Fibroblast of skin of abdomen (primary cell): ENCODE data around the gene CAST.

Experiments used
- DNase-seq: peaks from one replicate; pipeline ENCODE4 v3.0.0-alpha.2; 2013

CAST gene

GRCh38 chr5:96675882-96676281 is 13.7 kb downstream of the CAST start:
- no peak for DNase-seq

GRCh38 chr5:96677496-96677895 is 15.3 kb downstream of the CAST start:
- DNase-seq = no peak

GRCh38 chr5:96679293-96679692 is 17.1 kb downstream of the CAST start:
- DNase-seq = no peak

DNA sequence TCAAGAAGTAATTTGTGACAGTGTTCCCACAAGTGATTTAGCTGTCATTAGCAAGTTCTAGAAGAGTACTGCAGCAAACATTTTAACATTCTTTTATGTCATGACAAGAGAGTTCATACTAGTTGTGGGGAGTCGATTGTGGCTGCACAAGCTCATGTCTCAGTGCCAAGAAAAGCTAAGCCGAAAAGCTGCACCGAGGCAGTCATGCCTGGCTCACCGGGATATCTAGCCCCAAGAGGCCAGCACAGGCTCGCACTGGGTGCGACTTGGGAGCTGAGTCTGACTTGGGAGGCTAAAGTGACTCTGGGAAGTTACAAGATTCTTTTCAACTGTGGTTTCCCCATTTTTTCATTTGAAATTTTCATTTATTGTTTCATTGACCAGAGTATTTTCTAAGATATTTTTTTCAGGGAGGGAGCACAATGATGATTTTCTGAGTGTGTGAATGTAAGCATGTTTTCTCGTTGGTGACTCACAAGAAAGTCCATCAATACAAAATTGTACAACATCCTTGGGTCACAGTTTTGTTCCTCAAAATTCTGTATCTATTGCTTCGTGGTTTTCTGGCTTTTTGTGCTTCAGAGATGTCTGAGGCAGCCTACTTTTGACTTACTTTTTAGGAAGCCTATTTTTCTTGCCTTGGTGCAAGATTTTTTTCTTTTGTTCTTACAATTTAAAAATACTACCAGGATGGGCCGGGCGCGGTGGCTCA is 18.7 kb downstream of the CAST start:
- no peak for DNase-seq

DNA sequence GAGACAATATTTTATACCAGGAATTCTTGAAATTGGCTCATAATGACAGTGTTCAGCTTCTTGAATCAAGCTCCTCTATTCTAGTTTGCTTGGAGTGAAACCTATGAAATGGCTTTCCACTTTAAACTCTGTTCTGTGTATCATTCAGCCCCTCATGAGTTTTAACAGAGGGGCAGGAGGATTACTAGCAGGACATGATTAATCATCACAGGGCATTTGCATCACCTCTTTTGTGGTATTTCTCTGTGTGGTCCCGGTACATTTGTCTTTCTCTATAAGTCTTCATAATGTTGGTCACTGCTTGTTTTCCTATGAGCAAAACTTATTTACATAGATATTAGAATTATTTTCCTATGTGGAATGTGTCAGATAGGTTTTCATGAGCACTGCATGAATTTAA is 21.2 kb downstream of the CAST start:
- DNase-seq = no peak

GRCh38 chr5:96683810-96684209 is 21.6 kb downstream of the CAST start:
- no peak for DNase-seq

DNA sequence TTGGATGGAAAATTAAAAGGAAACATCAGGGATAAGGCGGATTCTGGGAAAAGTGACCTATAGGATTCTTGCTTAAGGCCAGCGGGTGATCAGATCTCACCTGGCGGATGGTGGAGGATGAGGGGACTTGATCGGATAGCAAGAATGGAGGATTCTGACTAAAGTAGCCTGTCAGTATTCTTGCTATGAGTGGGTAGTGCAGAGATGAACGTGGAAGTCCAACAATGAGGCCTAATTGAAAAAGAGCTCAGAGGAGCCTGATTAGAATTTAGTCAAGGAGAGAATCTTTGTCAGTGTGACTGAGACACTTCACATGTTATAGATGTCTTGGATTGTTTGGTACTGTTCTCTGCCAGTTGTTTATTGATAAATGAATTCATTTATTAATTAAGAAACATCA is 24.9 kb downstream of the CAST start:
- DNase-seq = no peak

DNA sequence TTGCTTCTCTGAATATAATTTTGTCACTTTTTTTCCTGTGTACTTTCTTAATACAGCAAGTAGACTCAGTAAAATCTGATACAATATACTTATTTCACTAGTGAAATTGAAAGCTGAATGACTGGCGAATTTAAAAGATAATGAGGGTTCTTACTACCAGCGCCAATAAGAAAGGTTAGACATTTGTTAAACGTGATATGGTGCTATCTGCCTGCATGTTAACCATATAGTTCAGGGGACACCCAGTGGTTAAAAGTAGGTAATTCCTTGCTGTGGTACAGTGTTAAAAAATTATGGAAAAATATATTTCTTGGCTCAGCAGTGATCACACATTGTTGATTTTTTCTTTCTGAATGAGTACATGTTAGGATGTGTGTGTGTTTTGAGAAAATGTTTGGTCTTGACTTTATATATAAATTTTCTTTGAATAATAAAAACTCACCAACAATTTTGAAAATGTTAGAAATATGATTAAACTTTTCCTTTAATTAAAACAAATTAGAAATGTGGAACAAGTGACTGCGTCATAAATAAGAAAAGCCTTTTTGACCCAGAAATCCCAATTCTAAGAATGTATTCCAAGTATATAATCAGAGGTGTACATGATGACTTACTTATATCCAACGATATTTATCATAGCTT is 25.8 kb downstream of the CAST start:
- DNase-seq = peak; percentile 64

- DNase-seq = no peak
Measured at GRCh38 chr5:96690861-96691260, 28.7 kb downstream of the CAST start.

GRCh38 chr5:96691503-96692303 is 29.5 kb downstream of the CAST start:
- DNase-seq = peak; percentile 45

DNA sequence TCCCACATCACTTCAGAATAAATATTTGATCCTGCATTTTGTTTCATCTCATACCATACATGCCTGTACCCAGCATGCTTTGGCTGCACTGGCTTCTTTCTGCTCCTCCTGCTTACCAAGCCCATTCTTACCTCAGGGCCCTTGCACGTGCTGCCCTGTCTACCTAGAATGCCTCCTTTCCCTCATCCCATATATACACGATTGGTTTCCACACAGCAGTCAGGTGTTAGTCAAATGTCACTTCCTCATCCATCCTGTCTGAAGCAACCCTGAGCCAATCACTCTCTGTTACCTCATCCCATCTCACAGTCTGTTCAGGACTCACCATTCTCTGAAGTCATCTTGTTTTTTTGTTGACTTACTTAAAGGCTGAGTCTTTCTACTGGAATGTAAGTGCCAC is 30.3 kb downstream of the CAST start:
- peak; percentile 22 for DNase-seq

DNA sequence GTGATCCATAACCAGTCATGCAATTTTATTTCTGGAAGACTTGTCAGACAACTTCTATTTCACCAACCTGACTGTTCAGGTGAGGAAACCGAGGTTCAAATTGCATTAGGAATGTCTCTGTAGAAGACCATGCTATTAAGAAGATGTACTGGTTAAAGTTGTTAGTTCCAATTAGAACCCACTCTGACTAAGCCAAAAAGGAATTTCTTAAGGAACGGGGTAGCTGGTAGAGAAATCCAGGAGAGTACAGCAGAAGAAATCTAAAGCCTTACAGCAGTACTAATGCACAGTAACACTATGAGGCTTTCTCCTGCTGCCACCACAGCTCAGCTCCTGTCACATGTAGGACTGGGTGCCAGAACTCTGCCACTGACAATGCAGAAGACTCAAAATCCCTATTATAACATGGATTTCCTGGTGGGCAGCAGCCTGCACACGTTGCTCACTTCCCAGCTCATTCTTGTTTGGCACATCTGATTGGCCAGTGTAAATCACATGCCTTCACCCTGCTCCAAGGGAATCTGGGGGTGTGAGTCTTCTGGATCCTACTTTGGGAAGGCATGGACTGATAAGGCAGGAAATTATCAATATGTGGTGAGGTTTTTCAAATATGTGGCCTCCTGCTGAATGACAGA is 37.1 kb downstream of the CAST start:
- peak; percentile 33 for DNase-seq

GRCh38 chr5:96702503-96703383 is 40.6 kb downstream of the CAST start:
- peak; percentile 96 for DNase-seq

DNA sequence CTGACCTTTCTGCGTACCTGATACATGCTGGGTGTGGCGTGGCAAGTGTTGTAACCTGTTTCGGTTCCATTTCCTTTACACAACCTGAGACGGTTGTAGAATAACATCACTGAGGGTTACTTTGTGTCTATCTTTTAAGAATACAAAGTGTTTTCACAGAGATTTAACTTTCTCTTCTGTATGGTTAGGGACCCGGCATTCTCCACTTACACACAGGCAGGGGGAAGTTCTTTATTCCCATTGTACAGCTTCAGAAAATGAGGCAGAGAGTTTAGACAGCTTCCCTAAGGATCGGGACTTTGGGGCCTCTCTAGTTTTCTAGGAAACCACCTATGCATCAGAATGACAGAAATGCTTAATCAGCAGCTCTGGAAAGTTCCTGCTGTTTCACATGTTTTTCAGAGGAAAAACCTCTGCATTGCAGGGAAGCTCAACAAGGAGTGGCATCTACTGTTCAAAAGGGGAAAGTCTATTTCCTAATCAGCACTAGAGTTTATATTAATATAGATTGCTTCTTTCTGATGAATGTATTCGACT is 41.3 kb downstream of the CAST start:
- no peak for DNase-seq

DNA sequence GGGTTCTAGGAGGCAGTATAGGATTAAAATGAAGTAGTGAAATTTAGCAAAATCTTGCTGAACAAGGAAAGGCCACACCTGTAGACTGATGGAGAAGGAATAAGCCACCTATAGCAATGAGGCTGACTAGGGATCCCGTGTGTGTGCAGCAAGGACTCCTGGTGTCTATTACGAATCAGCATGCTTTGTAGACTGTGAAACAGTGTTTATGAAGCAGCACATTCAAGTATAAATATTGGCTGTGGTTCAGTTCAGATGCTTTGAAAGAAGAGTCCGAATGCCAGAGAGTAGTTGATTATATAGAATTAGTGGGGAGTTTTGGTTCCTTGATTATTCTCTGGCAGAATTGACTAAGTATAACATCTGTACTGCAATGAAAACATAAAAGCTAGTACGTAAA is 41.8 kb downstream of the CAST start:
- DNase-seq = no peak

DNA sequence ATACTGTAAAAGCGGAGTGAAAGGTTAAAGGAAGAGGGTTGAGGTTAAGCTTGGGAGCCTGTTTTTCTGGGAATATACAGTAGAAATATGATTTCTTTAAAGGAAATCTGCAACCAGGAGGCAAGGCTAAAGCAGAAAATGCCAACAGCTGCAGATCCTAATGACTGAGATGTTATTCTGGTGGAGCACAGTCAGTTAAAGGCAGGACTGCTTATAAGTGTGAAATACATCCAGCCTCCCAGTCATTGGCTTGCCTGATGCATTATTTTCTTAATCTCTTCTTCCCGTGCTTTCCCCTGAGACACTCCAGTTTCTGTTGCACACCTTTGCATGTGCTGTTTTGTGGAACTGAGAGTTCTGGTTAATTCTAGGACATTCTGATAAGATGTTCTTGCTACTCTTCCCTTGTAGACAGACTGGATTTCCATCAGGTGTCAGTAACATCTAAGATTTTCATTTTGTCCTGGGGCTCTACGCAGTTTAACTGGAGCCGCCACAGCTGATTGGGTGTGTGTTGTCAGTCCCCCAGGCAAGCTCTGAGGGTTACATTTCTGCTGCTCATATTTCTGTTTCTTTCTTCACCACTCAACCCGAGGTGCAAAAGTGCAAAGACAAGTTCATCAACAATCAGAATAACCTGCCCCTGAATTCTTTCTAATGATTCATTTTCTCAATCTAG is 44.4 kb downstream of the CAST start:
- no peak for DNase-seq

- no peak for DNase-seq
Measured at GRCh38 chr5:96708600-96708999, 46.4 kb downstream of the CAST start.

GRCh38 chr5:96709152-96709821 is 47.1 kb downstream of the CAST start:
- peak; percentile 75 for DNase-seq

DNA sequence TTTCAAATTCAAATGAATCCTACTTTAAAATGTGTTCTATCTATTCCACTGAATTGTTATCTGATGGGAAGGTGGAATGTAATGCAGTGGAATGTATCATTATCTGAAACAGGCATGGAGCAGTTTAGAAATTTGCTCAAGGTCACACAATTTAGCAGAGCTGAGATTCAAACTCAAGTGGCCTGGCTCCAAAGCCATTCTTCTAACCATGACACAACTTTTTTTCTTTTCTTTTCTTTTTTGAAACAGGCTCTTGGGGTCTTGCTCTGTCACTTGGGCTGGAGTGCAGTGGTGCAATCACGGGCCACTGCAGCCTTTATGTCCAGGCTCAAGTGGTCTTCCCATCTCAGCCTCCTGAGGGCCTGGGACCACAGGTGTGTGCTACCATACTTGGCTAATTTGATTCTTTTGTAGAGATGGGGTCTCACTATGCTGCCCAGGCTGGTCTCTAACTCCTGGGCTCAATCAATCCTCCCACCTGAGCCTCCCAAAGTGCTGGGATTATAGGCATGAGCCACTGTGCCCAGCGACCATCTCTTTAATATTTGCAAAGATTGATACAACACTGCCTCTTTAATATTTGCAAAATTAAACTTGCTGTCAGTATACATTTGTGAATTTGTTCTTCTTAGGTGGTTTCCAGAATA is 50.0 kb downstream of the CAST start:
- no peak for DNase-seq

DNA sequence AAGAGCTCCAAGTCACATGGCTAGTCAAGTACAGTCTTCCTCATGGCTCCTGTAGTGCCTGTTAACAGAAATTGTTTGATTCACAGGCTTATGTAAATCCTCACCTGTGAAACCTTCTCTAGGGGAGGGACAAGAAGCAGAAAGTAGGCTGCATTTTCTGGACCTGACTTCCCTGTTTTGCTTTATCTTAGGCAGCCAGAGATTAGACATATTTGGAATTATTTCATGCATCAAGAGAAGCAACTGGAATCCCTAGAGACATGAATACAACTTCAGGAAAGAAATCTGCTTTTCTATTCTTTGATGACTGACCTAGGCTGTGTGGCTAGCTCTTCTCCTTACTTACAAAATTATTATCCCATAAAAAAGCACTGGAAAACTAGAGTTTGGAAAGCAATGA is 52.3 kb downstream of the CAST start:
- peak; percentile 22 for DNase-seq
